Measurements from ENCODE around the gene MEIOC. TPM values are rescaled to one million over a fixed set of nuclear protein-coding genes. Genes with fewer than 3 reads are reported as not detected.

MEIOC gene
- polyA plus RNA-seq, 1 experiment = 0.26 TPM

GRCh38 chr17:44719444-44719843, 63.2 kb downstream of the MEIOC start:
- POLR2A ChIA-PET = no interaction called here
- no peak for TF ChIP-seq CTCF (IDR thresholded peaks at IDR 0.05; ENCODE audit: insufficient read depth, low read depth, low read length)
- H3K36me3 ChIP-seq (ENCODE audit: control insufficient read depth, insufficient read depth, low read length) = no peaks in the 10 kb centered on the region; the same call in 1 of the 2 replicates
- DNase-seq (ENCODE audit: low read depth) = no peak
- CTCF ChIA-PET = no interaction called here
- no peaks in the 10 kb centered on the region for H3K27me3 ChIP-seq (ENCODE audit: control insufficient read depth, insufficient read depth, low read length)
- no peak overlapping the region for H3K4me3 ChIP-seq (ENCODE audit: low read depth, low read length)

GRCh38 chr17:44722254-44722653, 66.0 kb downstream of the MEIOC start:
- Histone ChIP-seq H3K4me3 (ENCODE audit: low read depth, low read length) (no peak overlapping the region), H3K27me3 (ENCODE audit: control insufficient read depth, insufficient read depth, low read length) (no peaks in the 10 kb centered on the region), H3K36me3 (ENCODE audit: control insufficient read depth, insufficient read depth, low read length) (no peaks in the 10 kb centered on the region; the same call in 1 of the 2 replicates)
- TF ChIP-seq CTCF (IDR thresholded peaks at IDR 0.05; ENCODE audit: insufficient read depth, low read depth, low read length) = no peak
- no peak for DNase-seq (ENCODE audit: low read depth)
- CTCF ChIA-PET = no interaction called here
- POLR2A ChIA-PET = no interaction called here

Small RNA genes lying within 50 kb of the gene (small RNA-seq; reads per million reads assigned to genes)
- gene RN7SL819P (ENCODE audit: insufficient read length, low read depth, low replicate concordance) = not detected
- gene SMCO4P1 (ENCODE audit: insufficient read length, low read depth, low replicate concordance) = not detected

Other genes with a start within 250 kb of the MEIOC start
- 12.4 and 13.7 TPM in 2 replicates for gene GPATCH8, start 153.1 kb upstream of the MEIOC start, polyA plus RNA-seq (2011; rRNA removed)
- 57.1 and 93.1 TPM in 2 replicates for gene FZD2, start 99.0 kb upstream of the MEIOC start, polyA plus RNA-seq (2011; rRNA removed)
- gene CCDC43, start 33.3 kb downstream of the MEIOC start, polyA plus RNA-seq (2011; rRNA removed) = 4.7 and 10.8 TPM in 2 replicates
- gene DBF4B, start 52.2 kb downstream of the MEIOC start, polyA plus RNA-seq (2011; rRNA removed) = 6.1 and 9.9 TPM in 2 replicates
- gene ADAM11, start 102.5 kb downstream of the MEIOC start, polyA plus RNA-seq (2011; rRNA removed) = 0.31 TPM in 2 replicates
- gene GJC1, start 173.8 kb downstream of the MEIOC start, polyA plus RNA-seq (2011; rRNA removed) = 26.5 and 32.2 TPM in 2 replicates
- not detected in 2 replicates for gene HIGD1B, start 191.4 kb downstream of the MEIOC start, polyA plus RNA-seq (2011; rRNA removed)
- gene EFTUD2, start 243.0 kb downstream of the MEIOC start, polyA plus RNA-seq (2011; rRNA removed) = 72.0 and 121 TPM in 2 replicates